ENCODE data around the gene CFAP61.

GRCh38 chr20:20216941-20217340 is 164.6 kb downstream of the CFAP61 start:
- no peak for TF ChIP-seq EZH2 (IDR thresholded peaks at IDR 0.05; ENCODE audit: insufficient read depth, low read length)
- TF ChIP-seq, protein P1, sequence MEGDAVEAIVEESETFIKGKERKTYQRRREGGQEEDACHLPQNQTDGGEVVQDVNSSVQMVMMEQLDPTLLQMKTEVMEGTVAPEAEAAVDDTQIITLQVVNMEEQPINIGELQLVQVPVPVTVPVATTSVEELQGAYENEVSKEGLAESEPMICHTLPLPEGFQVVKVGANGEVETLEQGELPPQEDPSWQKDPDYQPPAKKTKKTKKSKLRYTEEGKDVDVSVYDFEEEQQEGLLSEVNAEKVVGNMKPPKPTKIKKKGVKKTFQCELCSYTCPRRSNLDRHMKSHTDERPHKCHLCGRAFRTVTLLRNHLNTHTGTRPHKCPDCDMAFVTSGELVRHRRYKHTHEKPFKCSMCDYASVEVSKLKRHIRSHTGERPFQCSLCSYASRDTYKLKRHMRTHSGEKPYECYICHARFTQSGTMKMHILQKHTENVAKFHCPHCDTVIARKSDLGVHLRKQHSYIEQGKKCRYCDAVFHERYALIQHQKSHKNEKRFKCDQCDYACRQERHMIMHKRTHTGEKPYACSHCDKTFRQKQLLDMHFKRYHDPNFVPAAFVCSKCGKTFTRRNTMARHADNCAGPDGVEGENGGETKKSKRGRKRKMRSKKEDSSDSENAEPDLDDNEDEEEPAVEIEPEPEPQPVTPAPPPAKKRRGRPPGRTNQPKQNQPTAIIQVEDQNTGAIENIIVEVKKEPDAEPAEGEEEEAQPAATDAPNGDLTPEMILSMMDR (IDR thresholded peaks at IDR 0.05; ENCODE audit: insufficient read depth, low read depth, low read length) = no peak

All from astrocyte (in vitro differentiated cells and primary cell).